OCI-LY1 (cell line): ENCODE measurements around the gene CRB2.

Experiments used
- H2AFZ ChIP-seq: fragments of 200-600 bp; sonication (generic), shearing (Covaris generic); 2 replicates; pipeline ENCODE4 v1.6.0; 2014; ENCODE audit warnings: antibody characterized with exemption, mild to moderate bottlenecking, low read length
- H3F3A ChIP-seq: fragments of 200-600 bp; sonication (generic), shearing (Covaris generic); 2 replicates; pipeline ENCODE4 v1.6.0; 2014; ENCODE audit warnings: mild to moderate bottlenecking, antibody characterized with exemption, low read length, moderate library complexity; ENCODE audit not compliant: insufficient read depth
- H3K27ac ChIP-seq: fragments of 200-600 bp; sonication (generic); 2 replicates; pipeline ENCODE4 v1.5.1; 2014; ENCODE audit warnings: low read length, mixed run types, mild to moderate bottlenecking, low read depth; ENCODE audit not compliant: poor library complexity, severe bottlenecking
- H3K27me3 ChIP-seq: fragments of 200-600 bp; sonication (generic); 2 replicates; pipeline ENCODE4 v1.6.0; 2014; ENCODE audit warnings: antibody characterized with exemption, mild to moderate bottlenecking, low read length, moderate library complexity; ENCODE audit not compliant: insufficient read depth
- H3K36me3 ChIP-seq: fragments of 200-600 bp; sonication (generic); 2 replicates; pipeline ENCODE4 v1.6.1; 2014; ENCODE audit warnings: mild to moderate bottlenecking, antibody characterized with exemption, low read length, moderate library complexity, mixed read lengths; ENCODE audit not compliant: insufficient read depth
- H3K4me1 ChIP-seq: fragments of 200-600 bp; sonication (generic); 2 replicates; pipeline ENCODE4 v1.5.1; 2014; ENCODE audit warnings: mild to moderate bottlenecking, low read length, moderate library complexity; ENCODE audit not compliant: insufficient read depth, severe bottlenecking
- H3K4me2 ChIP-seq: fragments of 200-600 bp; sonication (generic), shearing (Covaris generic); 2 replicates; pipeline ENCODE4 v1.6.1; 2014; ENCODE audit warnings: low read length
- H3K4me3 ChIP-seq: fragments of 200-600 bp; sonication (generic); 2 replicates; pipeline ENCODE4 v1.5.1; 2014; ENCODE audit warnings: low read length, low read depth, mild to moderate bottlenecking, mixed read lengths; ENCODE audit not compliant: poor library complexity, severe bottlenecking
- H3K79me2 ChIP-seq: fragments of 200-600 bp; shearing (Covaris generic); 2 replicates; pipeline ENCODE4 v1.6.1; 2016; ENCODE audit warnings: mixed run types, low read length, mixed read lengths; ENCODE audit not compliant: insufficient read depth
- H3K9ac ChIP-seq: fragments of 200-600 bp; sonication (generic), shearing (Covaris generic); 2 replicates; pipeline ENCODE4 v1.6.1; 2014; ENCODE audit warnings: mild to moderate bottlenecking, low read length, mixed read lengths
- H3K9me2 ChIP-seq: fragments of 200-600 bp; sonication (generic), shearing (Covaris generic); 2 replicates; pipeline ENCODE4 v1.6.1; 2014; ENCODE audit warnings: low read depth, mild to moderate bottlenecking, low read length, mixed read lengths
- H3K9me3 ChIP-seq: fragments of 200-600 bp; shearing (Covaris generic); 2 replicates; pipeline ENCODE4 v1.6.1; 2014; ENCODE audit warnings: low read length, mixed read lengths
- H4K20me1 ChIP-seq: fragments of 200-600 bp; sonication (generic), shearing (Covaris generic); 2 replicates; pipeline ENCODE4 v1.6.0; 2016; ENCODE audit warnings: mild to moderate bottlenecking, low read length; ENCODE audit not compliant: insufficient read depth
- CTCF ChIP-seq: fragments of 200-600 bp; sonication (generic), shearing (Covaris generic); IDR thresholded peaks from 2 replicates; pipeline ENCODE4 v1.5.1; 2017; ENCODE audit warnings: mild to moderate bottlenecking, antibody characterized with exemption, low read length, moderate library complexity, mixed read lengths
- EZH2 ChIP-seq: fragments of 200-600 bp; sonication (generic), shearing (Covaris generic); IDR thresholded peaks from 2 replicates; pipeline ENCODE4 v1.8.0; 2017; ENCODE audit warnings: borderline replicate concordance, mixed run types, mild to moderate bottlenecking, antibody characterized with exemption, low read length, moderate library complexity, mixed read lengths

The CRB2 gene

GRCh38 chr9:123375469-123376132 lies 19.6 kb downstream of the CRB2 start:
- H3K4me1 ChIP-seq, result no peaks in the 10 kb centered on the region

GRCh38 chr9:123376218-123377071 lies 20.4 kb downstream of the CRB2 start:
- Histone ChIP-seq H3K9ac (no peak overlapping the region), H3K9me3 (no peaks in the 10 kb centered on the region), H3K4me1 (no peaks in the 10 kb centered on the region), H3K27me3 (no peaks in the 10 kb centered on the region), H2AFZ (no peak overlapping the region), H4K20me1 (no peaks in the 10 kb centered on the region), H3K36me3 (no peaks in the 10 kb centered on the region), H3K79me2 (no peaks in the 10 kb centered on the region), H3F3A (no peaks in the 10 kb centered on the region), H3K4me2 (no peak overlapping the region), H3K4me3 (no peak overlapping the region), H3K27ac (no peak overlapping the region), H3K9me2 (no peaks in the 10 kb centered on the region)
- no peak for TF ChIP-seq EZH2
- no peak for TF ChIP-seq CTCF

More at GRCh38 chr9:123375469-123376132, 19.6 kb downstream of the CRB2 start:
- no peak overlapping the region for H3K4me2 ChIP-seq
- no peaks in the 10 kb centered on the region for H3F3A ChIP-seq
- no peak overlapping the region for H3K27ac ChIP-seq
- H2AFZ ChIP-seq, result no peak overlapping the region
- no peaks in the 10 kb centered on the region for H3K9me2 ChIP-seq
- TF ChIP-seq CTCF (no peak), EZH2 (no peak)
- H4K20me1 ChIP-seq, result no peaks in the 10 kb centered on the region
- H3K4me3 ChIP-seq, result no peak overlapping the region
- H3K79me2 ChIP-seq, result no peaks in the 10 kb centered on the region
- H3K27me3 ChIP-seq, result no peaks in the 10 kb centered on the region
- no peak overlapping the region for H3K9ac ChIP-seq
- H3K9me3 ChIP-seq, result no peaks in the 10 kb centered on the region
- H3K36me3 ChIP-seq, result no peaks in the 10 kb centered on the region

GRCh38 chr9:123377211-123377971 lies 21.4 kb downstream of the CRB2 start:
- no peaks in the 10 kb centered on the region for H3K9me3 ChIP-seq
- H3K9me2 ChIP-seq, result no peaks in the 10 kb centered on the region
- no peak overlapping the region for H3K4me2 ChIP-seq
- H3K4me1 ChIP-seq, result no peaks in the 10 kb centered on the region
- H4K20me1 ChIP-seq, result no peaks in the 10 kb centered on the region
- no peak overlapping the region for H3K9ac ChIP-seq
- TF ChIP-seq CTCF (no peak), EZH2 (no peak)
- no peaks in the 10 kb centered on the region for H3K36me3 ChIP-seq
- no peak overlapping the region for H3K4me3 ChIP-seq
- H3K79me2 ChIP-seq, result no peaks in the 10 kb centered on the region
- H3K27me3 ChIP-seq, result no peaks in the 10 kb centered on the region
- no peak overlapping the region for H3K27ac ChIP-seq
- no peaks in the 10 kb centered on the region for H3F3A ChIP-seq
- no peak overlapping the region for H2AFZ ChIP-seq
